HG02943 (cell line): ENCODE data around the gene FGF1.

Source experiments
- ATAC-seq: cut with Tn5 transposase; IDR thresholded peaks from one replicate; pipeline ENCODE4 v1.9.1; 2021; ENCODE audit warnings: mild to moderate bottlenecking, low read depth, moderate library complexity; ENCODE audit not compliant: unreplicated experiment

FGF1 gene

DNA sequence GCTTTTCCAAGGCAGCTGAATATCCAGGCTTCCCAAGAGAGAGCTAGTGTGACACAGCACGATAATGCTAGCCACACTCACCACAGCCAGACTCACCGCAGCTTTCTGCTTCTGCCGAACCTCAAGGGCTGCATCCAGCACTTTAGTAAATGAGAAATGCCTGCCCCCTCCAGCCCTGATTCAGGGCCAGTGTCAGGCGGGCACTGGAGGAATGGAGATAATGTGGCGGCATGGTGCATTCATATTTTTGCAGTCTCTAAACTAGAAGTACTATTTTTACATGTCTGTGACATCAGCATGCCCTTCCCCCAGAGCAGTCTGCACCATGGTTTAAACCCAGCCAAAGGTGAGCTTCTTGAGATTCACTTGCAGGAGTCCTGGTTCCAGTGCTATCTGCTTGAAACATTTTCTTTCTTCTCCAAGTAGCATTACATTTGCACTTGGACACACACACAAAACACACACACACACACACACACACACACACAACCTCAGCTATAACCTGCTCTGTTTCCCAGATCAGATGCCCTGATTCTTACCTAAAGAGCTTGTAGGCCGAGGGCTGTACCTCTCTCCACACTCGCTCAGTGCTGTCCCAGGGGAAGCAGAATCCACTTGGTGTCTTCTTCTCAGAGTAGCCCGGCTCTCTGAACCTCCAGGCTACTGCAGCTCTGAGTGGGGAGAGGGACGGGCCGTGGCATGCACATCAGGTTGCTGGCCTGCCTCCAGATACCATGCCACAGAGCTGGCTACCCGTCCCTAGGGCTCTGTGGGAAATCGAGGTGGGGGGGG, at the start of gene FGF1:
Gene FGF1, minus strand, starts transcription at position 673 of the 792 bp plus-strand sequence. CDS start 71,963 bp downstream, outside the sequence.
- no peak for ATAC-seq

DNA sequence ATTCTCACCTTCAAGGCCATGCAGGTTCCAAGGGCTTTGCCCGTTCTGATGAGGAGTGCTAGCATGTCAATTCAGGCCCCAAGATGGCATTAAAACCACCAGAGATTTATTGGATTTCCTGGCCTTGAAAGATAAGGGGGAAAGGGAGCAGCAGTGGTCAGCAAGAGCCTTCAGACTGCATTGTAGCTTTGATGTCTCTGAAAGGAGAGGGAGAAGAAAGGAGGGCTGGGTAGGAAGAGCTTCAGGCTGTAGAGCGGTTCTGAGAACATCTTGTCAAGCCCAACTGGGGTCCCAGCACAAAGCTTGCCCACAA, 41.8 kb upstream of the FGF1 start:
- ATAC-seq = no peak

DNA sequence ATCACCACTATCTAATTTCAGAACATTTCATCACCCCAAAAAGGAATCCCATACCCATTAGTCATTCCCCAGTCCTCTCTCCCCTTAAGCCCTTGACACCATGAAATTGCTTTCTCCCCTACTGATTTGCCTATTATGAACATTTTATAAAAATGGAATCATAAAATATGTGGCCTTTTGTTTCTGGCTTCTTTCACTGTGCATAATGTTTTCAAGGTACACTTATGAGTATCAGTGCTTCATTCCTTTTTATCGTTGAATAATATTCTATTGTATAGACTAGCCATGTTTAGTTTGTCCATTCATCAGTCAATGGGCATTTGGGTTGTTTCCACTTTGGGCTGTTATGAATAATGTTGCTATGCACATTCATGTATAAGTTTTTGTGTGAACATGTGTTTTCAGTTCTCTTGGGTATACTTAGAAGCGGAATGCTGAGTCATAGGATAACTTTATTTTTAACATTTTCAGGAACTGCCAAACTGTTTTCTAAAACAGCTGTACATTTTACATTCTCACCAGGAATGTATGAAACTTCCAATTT, 40.4 kb upstream of the FGF1 start:
- ATAC-seq = no peak

DNA sequence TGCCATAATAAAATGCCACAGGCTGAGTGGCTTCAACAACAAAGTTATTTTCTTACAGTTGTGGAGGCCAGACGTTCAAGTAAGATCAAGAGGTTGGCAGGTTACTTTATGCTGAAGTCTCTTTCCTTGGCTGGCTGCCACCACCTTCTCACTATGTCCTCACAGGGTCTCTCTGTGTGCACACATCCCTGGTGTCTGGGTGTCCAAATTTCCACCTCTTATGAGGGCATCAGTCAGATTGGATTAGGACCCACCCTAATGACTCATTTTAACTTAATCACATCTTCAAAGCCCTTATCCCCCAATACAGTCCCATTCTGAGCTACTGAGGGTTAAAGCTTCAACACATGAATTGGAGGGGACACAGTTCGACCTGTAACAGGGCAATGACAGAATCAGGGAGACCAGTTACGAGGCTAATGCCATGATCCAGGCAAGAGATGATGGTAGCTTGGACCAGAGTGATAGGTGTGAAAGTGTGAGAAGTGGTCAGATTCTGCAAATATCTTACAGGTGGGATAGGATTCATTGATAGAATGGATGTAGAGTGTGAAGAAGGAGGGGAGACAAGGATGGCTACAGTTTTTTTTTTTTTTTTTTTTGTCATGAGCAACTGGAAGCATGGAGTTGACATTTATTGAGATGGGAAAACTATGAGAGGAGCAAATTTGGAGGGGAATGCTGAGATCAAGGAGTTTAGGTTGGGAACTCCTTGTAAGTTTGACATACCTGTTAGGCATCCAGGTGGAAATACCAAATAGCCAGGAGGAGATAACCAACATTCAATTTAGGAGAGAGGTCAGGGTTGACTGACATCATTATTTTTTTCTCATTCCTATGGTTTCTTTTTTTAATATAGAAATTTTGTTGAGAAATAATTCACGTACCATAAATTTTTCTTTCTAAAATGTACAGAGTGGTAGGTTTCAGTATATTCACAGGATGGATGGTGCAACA, 39.6 kb upstream of the FGF1 start:
- ATAC-seq = no peak

DNA sequence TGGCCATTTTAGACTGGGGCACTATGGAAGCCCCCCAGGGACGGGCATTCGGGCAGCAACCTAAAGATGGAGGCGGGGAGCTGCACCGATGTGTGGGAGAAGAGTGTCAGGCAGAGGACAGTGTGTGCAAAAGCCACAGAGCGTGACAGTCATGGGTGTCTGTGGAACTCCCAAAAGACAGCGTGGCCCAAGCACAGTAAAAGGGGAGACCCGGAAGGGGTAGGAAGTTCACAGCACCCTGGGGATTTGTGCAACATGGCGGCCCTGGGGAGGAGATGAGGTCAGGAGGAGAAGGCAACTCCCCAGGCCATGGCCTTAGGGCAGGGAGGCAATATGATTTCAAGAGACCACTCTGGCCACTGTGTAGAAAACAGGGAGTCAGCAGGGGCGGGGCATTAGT, 38.9 kb upstream of the FGF1 start:
- ATAC-seq = no peak

DNA sequence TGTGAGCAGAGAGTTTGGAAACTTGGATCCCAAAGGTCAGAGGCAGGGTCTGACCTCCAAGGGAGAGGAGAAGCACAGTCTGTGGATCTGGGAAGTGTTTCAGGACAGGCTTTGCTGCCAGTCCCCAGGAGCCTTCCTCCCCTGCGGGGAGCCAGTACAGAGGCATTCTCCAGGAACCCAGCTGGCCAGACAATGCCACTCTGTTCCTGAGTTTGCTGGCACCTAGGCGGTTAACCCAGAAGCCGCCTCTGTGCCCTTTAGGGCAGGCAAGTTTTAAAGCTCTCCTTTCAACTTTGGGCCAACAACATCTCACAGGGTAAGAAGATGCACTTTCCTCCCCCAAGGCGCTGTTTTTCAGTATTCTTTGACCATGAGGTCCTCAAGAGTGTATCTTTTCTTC, 37.0 kb upstream of the FGF1 start:
- no peak for ATAC-seq

DNA sequence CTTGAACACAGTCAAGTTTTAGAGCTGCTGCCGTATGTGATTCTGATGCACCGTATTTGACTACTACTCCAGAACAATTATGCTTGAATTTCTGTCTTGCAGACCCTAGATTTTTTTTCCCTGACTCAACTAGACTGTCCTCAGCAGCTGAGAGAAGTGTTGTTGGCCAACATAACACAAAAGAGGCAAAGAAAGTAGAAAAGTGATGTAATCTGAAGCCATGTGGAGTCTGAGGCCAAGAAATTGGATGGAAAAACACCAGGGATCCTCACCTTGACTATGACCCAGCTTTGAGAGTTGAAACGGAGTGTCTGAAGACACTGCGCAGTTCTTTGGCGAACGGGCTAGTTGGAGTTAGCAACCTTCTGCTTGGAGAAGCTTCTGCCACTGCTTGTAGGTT, 36.3 kb upstream of the FGF1 start:
- no peak for ATAC-seq

DNA sequence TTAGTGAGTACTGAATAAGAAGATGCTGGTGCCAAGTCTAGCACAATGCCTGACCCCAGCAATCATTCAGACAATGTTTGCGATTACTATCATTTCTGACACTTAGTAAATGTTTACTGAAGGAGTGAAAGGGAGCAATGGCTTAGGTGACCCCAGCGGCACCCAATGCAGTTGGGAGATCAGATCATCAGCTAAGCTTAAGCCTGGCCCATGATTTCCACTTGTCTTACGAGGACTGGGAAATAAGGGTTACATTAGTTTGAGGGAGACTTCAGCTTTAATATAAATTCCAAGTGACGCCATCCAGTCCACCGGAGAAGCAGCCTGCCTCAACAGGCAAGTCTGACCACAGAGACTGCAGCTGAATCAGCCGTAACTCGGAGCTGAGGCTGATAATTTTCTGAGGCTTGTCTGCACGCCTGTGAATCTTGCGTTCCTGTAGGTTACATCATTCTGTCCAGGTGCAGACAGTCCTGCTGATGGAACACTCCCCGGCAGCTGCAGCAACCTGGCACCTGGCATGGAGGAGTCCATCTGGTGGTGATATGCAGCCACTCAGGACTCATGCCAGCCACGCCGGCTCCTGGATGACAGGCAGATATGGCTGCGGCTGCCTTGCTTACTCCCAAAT, 34.9 kb upstream of the FGF1 start:
- no peak for ATAC-seq

DNA sequence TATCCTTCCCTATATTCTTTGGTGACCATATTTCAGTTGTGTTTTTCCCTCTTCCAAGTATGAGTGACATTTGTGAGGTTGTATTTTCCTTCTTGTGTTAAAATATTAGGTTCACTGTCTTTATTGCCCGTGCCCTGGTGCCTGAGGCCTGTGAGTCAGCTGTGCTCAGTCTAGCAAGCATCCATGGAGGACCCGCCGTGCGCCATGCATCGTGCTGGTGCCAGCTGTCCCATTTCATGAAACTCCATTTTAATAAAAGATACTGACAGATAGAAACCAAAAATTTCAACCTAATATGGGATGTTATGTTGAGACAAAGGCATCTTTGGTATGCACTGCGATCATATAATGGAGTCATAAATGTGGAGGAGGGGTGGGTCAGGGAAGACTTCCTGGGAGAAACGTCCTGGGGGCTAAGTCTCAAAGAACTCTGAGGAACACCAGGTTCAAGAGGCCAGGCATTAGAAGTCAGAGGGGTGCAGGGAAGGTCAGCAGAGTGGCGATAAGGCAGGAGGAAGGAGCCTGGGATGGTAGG, 34.0 kb upstream of the FGF1 start:
- no peak for ATAC-seq

DNA sequence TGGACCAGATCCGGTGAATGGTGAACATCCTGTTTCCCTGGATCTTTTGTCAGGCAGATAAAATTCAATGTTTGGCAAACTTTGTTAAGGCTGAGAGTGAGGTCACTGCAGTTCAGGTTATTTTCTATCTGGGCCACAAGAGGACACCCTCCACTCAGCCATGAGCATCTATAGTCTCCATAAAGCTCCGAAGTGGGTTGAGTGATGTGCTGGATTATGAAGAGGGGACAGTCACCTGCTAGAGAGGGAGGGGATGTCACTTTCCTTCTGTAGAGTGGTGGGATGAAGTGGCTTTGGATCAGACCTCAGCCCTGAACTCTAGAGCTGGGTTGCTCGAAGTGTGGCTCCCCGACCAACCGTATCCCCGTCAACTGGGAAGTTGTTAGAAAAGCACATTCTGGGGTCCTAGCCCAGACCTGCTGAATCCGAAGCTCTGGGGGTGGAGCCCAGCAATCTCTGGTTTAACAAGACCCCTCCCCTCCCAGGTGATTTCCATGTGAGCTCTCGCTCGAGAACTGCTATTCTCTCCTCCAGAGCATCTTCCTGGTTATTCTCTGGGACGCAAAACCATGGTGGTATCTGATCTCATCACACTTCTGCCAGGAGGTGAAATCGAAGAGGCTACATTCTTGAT, 31.8 kb upstream of the FGF1 start:
- ATAC-seq = no peak

DNA sequence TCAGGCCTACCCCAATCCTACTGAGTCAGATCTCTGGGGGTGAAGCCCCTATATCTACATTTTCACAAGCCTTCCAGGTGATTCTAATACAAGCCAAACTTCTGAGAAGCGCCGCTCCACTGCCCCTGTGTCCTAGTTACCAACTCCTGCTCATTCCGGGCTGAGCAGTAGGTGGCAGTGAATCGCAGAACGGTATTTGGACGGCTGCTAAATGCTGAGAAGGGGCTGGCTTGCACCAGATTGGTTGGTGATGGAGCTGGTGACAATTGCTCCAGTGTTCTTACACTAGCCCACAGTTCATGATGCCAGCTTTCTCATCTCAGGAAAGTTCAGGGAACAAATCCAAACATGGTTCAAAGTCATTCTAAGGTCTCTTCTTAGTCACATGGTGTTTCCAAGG, 31.1 kb upstream of the FGF1 start:
- no peak for ATAC-seq

DNA sequence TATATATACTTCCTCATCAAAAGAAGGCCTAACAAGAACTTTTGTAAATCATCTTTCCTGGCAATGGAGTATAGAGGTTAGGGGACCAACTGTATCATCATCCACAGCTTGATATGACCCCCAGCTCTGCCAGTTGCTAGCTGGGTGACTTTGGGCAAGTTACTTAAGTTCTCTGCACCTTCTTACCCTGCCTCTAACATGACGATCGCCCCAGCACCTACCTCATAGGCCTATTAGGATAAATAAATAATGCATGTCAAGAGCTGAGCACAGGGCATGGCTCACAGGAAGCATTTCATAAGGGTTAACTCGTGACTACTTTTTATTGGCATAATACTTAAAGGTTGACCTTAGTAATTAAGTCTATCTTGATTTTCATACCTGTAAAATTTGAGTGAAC, 29.4 kb upstream of the FGF1 start:
- ATAC-seq = no peak

DNA sequence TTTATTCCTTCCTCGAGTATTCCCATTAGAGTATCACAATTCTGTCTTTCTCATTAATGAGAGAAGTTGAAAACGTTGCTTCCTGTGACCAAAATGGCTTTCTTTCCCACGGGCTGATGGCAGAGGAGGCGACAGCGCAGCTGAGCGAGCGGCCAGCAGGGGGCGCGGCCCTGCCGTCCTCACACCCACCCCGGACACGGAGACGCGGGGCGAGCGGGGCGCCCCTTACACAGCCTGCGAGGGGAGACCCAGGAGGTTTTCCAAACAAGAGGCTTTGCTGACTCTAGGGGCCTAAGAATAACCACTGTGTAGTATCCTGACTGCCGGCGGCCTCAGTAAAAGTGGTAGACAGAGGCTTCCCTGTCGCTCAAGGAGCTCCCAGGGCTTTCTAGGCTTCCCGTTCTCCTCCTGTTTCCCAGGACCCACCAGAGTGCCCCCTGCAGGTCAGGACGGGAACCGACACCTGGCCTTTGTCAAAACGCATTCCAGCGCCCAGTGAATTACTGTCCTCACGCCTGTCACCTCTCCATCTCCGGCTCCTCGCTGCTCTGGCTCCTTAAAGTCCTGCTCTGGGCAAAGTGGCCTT, 27.3 kb upstream of the FGF1 start:
- peak; percentile 98 for ATAC-seq

DNA sequence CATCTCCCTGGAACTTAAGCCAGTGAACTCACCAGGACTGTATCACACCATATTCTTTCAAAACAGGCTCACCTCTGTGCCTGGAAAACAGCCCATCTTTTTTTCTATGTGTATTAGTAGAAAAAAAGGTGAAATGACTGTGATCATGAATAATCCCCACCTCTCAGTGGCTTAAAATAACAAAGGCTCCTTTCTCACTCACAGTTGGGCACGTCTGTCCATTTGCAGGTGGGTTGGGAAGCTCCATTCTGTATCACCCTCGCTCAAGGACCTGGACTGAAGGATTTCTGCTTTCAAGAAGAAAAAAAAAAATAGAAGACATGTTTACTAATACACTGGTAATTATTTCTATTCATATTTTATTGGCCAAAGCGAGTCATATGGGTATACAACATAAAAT, 17.3 kb upstream of the FGF1 start:
- ATAC-seq = no peak

DNA sequence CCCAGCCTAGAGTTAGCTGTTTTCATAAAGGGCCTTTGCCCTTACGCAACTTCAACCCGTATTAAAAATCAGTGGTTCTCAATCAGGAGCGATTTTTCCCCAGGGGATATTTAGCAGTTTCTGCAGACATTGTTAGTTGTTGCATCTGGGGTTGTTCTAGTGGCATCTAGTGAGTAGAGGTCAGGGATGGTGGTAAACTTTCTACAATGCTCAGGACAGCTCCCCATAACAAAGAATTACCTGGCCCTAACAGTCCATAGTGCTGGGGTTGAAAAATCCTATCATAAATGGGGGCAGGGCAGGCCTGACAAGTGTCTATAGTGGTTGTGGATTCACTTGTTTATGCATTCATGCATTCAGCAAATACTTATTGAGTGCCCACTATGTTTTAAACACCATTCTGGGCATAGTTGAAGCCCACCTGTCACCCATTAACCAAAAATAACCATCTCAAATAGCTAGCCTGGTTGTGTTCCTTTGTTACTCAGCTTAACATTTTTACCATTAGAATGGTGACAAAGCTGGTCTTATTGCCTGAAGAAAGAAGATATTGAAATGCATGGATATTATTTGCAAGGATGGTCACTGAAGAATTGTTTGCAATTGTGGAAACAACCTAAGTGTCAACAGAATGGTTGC, 15.9 kb upstream of the FGF1 start:
- no peak for ATAC-seq

DNA sequence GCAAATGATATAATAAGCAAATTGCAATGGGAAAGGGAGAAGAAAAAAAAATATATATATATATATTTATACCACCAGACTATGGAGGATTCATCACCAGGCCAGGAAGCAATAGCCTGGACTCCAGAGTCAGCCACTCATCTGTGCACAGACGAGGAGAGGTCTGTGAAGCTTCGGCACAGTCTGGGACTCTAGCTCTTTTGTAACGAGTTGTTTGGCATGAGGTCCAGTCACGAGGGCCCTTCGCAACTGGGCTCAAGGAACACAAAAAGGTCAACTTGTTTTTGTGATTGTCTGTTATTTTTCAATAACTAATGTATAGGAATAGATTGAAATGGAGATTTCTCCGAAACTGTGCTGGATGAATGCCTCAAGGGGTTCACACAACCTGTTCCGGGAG, 14.7 kb upstream of the FGF1 start:
- ATAC-seq = no peak

DNA sequence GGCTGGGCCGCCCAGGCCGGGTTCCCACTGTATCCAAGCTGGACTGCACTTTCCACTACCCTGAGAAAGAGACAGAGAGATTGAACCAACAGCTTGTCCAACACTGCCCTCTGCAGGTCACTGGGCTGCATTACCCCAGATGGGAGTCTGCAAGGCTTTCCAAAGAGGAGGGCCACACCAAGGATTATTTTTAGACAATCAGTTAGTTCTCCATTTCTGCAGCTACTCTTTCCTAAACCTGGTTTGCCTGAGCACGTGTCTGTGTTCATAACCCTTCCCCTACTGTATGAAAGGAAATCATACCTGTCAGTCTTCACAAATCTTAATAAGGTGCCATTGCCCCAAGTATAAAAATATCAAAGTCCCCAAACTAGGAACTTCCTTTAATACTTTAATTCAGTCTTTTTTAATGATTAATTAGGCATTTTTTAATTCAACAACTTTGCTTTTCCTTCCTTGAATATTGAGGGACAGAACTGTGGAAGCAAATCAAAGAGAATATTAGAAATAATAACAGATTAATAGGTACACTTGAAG, 13.4 kb upstream of the FGF1 start:
- ATAC-seq = no peak

DNA sequence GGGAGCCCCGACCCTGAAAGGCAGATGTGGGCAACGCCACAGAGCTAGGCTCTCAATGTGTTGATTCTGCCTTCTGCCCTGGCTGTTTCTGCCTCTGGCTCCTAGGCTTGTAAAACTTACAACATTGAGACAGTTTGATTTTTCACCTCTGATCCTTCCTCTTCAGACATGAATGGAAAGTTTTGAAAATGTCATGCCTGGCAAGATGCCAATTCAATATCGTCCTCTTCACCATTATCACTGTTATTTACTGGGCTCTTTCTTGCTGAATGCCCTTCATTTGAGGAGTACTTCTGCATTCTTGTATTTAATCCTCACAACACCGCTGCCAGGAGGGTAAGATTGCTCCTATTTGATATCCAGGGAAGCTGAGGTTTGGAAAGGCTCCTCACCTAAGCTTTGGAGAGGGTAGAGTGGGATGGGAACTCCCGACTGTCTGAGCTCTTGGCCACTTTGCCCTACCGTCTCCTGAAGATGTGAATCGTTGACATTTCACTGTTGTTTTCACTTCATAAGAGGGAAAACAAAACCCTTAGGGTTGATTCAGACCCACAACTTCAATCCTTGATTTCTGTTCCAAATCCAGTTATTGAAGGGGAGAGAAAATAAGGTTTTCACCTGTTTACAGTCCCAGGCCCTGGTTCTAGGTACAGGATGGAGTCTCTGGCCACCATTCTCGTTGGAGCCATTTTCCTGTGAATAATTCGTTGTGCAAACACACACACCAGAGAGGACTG, 12.7 kb upstream of the FGF1 start:
- ATAC-seq = no peak
